Right lobe of liver (tissue), 6 donors: ENCODE measurements around the gene GABRB3. TPM values are rescaled to one million over a fixed set of nuclear protein-coding genes. Genes with fewer than 3 reads are reported as not detected.

Experiments
- ATAC-seq, 4 donors: fragments of 200-7000 bp; cut with Tn5 transposase; one replicate each; pipeline ENCODE4 v1.9.1; 2020; ENCODE audit warnings: mild to moderate bottlenecking in 4 of 4, moderate library complexity in 4 of 4
- DNase-seq, 3 donors: peaks; one replicate each; pipeline ENCODE4 v3.0.0-alpha.2; 2020
- H3K27ac ChIP-seq, 3 donors: fragments of 200-600 bp; one replicate each; pipeline ENCODE4 v1.8.0; 2022
- H3K27me3 ChIP-seq, 2 donors: fragments of 200-600 bp; one replicate each; pipeline ENCODE4 v1.8.0; 2022
- H3K36me3 ChIP-seq, 4 donors: fragments of 200-600 bp; sonication (generic) in 1 of 4; one replicate each; pipeline versions ENCODE4 v1.5.1 to v1.8.0; 2017 to 2022; ENCODE audit warnings: control low read depth in 1 of 4
- H3K4me1 ChIP-seq, 4 donors: fragments of 200-600 bp; sonication (generic) in 1 of 4; one replicate each; pipeline versions ENCODE4 v1.5.1 to v1.8.0; 2017 to 2022; ENCODE audit warnings: control low read depth in 1 of 4
- H3K4me3 ChIP-seq, 3 donors: fragments of 200-600 bp; one replicate each; pipeline ENCODE4 v1.8.0; 2022
- H3K9me3 ChIP-seq, 4 donors: fragments of 200-600 bp; sonication (generic) in 1 of 4; one replicate each; pipeline versions ENCODE4 v1.5.1 to v1.8.0; 2017 to 2022; ENCODE audit warnings: control low read depth in 1 of 4
- POLR2A ChIP-seq: fragments of 450-650 bp; IDR thresholded peaks from one replicate; pipeline ENCODE4 v1.6.1; 2017; ENCODE audit warnings: antibody characterized with exemption, mild to moderate bottlenecking
- WGBS: methylation state at CpG from one replicate; pipeline ENCODE4 v1.1.6; 2018; ENCODE audit warnings: low coverage, low lambda C conversion rate; ENCODE audit not compliant: insufficient coverage; ENCODE audit errors: missing lambda C conversion rate; 5-methylcytosine and 5-hydroxymethylcytosine counted together
- intact Hi-C, 2 donors: fragments of 100-400 bp; cut with DNase I; formaldehyde crosslinking; loops; one replicate each; pipeline versions ENCODE4 v1.11.2 to v1.14.1; 2022
- total RNA-seq, 6 experiments: library from RNA; depleted of rRNA in 2 of 6; stranded (reverse); fragments of >200 nt in 2 of 6; fragmentation: NEBNext Ultra II Directional in 3 of 6; extraction: Animal tissue kit (Norgen Biotek cat#: 25700) in 3 of 6; gene quantifications; one replicate each; pipeline versions ENCODE4 v1.1.0 to v1.2.4, GENCODE V29; 2016 to 2023
- TF ChIP-seq, protein P1 (sequence below), 4 donors: fragments of 200-600 bp in 3 of 4; fragments of 450-650 bp in 1 of 4; IDR thresholded peaks; one replicate each; pipeline versions ENCODE4 v1.5.1 to v1.8.0; 2016 to 2022; ENCODE audit warnings: antibody characterized with exemption in 4 of 4, mild to moderate bottlenecking in 2 of 4
- donor health status: DM: no; HTN: yes; CAD: no.
- donor health status: DM: no; HTN: no; CAD: no.
- donor health status: DM: no; HTN: no; CAD: no.
- donor health status: DM: no; HTN: yes; CAD: no.
- donor health status: DM: no; HTN: yes; CAD: no.

GABRB3 gene
- total RNA-seq, 6 experiments from 2014 or later, result 0.49 to 2.7 (median 1.4) TPM

DNA sequence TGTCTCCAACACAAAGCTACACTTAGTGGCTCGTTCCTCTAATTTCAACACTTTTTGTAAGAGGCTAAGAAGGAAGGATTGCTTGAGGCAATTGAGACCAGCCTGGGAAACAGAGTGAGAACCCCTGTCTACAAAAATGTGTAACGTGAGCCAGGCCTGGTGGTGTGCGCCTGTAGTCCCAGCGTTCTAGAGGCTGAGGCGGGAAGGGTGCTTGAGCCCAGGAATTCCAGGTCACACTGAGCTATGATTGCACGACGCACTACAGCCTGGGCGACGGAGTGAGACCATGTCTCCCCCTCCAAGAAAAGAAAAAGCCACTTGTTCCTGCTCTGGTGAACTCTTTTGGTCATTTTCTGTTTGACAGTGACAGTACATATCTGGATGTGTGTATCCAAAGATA, 127.9 kb downstream of the GABRB3 start:
- TF ChIP-seq, protein P1, sequence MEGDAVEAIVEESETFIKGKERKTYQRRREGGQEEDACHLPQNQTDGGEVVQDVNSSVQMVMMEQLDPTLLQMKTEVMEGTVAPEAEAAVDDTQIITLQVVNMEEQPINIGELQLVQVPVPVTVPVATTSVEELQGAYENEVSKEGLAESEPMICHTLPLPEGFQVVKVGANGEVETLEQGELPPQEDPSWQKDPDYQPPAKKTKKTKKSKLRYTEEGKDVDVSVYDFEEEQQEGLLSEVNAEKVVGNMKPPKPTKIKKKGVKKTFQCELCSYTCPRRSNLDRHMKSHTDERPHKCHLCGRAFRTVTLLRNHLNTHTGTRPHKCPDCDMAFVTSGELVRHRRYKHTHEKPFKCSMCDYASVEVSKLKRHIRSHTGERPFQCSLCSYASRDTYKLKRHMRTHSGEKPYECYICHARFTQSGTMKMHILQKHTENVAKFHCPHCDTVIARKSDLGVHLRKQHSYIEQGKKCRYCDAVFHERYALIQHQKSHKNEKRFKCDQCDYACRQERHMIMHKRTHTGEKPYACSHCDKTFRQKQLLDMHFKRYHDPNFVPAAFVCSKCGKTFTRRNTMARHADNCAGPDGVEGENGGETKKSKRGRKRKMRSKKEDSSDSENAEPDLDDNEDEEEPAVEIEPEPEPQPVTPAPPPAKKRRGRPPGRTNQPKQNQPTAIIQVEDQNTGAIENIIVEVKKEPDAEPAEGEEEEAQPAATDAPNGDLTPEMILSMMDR (IDR thresholded peaks at IDR 0.05), result no peak
- TF ChIP-seq POLR2A, result no peak
- 35% methylated on average over 3 of the region's 9 CpGs for WGBS
- intact Hi-C loops, result no loop called here
- no peaks in the 10 kb centered on the region for H3K36me3 ChIP-seq
- DNase-seq (no peak), ATAC-seq (no peak)
- H3K4me1 ChIP-seq, result no peaks in the 10 kb centered on the region
- H3K27ac ChIP-seq, result no peak overlapping the region
- no peaks in the 10 kb centered on the region for H3K9me3 ChIP-seq
- H3K4me3 ChIP-seq, result no peak overlapping the region
- no peaks in the 10 kb centered on the region for H3K27me3 ChIP-seq

DNA sequence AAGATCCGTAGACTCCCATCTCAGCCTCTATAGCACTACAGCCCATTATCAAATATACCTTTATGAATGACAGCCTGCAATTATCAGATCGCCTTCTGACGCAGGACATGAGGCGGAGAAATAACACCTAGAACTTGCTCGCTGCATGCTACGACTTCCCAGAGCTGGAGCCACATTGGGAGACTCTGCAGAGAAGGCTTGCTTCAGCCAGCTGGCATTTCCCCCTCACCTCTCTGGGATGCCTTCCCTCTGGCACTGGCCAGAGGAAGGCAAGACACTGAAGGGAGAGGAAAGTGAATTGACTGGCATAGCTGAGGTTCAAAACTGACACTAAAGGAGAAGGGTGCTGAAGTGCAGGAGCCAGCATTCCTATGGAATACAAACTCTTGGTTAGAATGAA, 131.7 kb downstream of the GABRB3 start:
- WGBS, result 74% methylated on average over 3 of the region's 6 CpGs
- no peaks in the 10 kb centered on the region for H3K27me3 ChIP-seq
- ATAC-seq (no peak), DNase-seq (no peak)
- no peaks in the 10 kb centered on the region for H3K4me1 ChIP-seq
- no peak for TF ChIP-seq POLR2A
- TF ChIP-seq, protein P1 (IDR thresholded peaks at IDR 0.05), result no peak
- H3K4me3 ChIP-seq, result no peak overlapping the region
- intact Hi-C loops, result no loop called here
- H3K9me3 ChIP-seq, result no peaks in the 10 kb centered on the region
- H3K36me3 ChIP-seq, result no peaks in the 10 kb centered on the region
- H3K27ac ChIP-seq, result no peak overlapping the region

DNA sequence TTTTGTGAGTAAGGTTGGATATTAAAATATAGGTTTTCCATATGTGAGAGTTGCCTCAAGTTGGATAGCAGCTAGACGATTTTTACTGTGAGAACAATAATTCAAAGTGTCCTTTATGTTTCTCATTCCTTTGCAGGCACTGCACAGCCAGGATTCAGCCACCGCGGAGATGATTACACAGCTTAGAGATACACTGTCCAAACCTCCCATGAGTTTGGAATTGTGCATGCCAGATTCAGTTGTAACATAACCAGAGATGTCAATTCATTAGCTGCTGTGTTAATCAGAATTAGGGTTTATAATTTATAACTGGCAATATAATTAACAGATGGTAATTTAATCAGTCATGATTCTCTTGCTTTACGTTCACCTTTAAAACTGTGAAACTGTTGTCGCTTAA, 132.3 kb downstream of the GABRB3 start:
- H3K27ac ChIP-seq, result no peak overlapping the region
- H3K4me1 ChIP-seq, result no peaks in the 10 kb centered on the region
- no peak overlapping the region for H3K4me3 ChIP-seq
- intact Hi-C loops, result no loop called here
- no peaks in the 10 kb centered on the region for H3K36me3 ChIP-seq
- no peak for TF ChIP-seq POLR2A
- TF ChIP-seq, protein P1 (IDR thresholded peaks at IDR 0.05), result no peak
- no peak for ATAC-seq
- DNase-seq, result no peak
- no peaks in the 10 kb centered on the region for H3K9me3 ChIP-seq
- H3K27me3 ChIP-seq, result no peaks in the 10 kb centered on the region
- WGBS, result 61% methylated on average over 5 of the region's 5 CpGs

DNA sequence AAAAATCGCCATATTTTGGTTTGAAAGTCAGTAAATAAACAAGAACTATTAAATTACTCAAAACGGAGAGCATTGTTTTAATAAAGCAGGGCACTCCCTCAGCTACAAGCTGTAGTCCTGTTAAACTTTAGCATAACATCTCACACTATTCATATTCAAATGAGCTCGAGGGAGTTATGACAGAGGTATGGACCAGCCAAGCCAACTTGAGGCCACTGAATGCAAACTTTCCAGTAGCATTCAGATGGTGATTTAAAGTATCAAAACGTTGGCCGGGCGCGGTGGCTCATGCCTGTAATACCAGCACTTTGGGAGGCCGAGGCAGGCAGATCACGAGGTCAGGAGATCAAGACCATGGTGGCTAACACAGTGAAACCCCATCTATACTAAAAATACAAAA, 132.9 kb downstream of the GABRB3 start:
- 56% methylated on average over 9 of the region's 9 CpGs for WGBS

More for the DNA sequence above, 132.9 kb downstream of the GABRB3 start:
- Histone ChIP-seq H3K27me3 (no peaks in the 10 kb centered on the region), H3K36me3 (no peaks in the 10 kb centered on the region), H3K9me3 (no peaks in the 10 kb centered on the region), H3K4me3 (no peak overlapping the region), H3K27ac (no peak overlapping the region), H3K4me1 (no peaks in the 10 kb centered on the region)
- DNase-seq (no peak), ATAC-seq (no peak)
- TF ChIP-seq, protein P1 (IDR thresholded peaks at IDR 0.05), result no peak
- TF ChIP-seq POLR2A, result no peak
- intact Hi-C loops, result no loop called here
